Ovary (tissue), 9 donors: ENCODE results near the gene STUB1. TPM values are rescaled to one million over a fixed set of nuclear protein-coding genes. Genes with fewer than 3 reads are reported as not detected.

ENCODE experiments used
- DNase-seq, 5 donors: peaks; one replicate each; pipeline ENCODE4 v3.0.0-alpha.2; 2019 to 2020
- H3K27ac ChIP-seq, 2 donors: fragments of 200-600 bp; one replicate each; pipeline versions ENCODE4 v1.5.1 to v1.8.0; 2019 to 2022
- H3K27me3 ChIP-seq: fragments of 200-600 bp; one replicate; pipeline ENCODE4 v1.8.0; 2022
- H3K36me3 ChIP-seq: fragments of 200-600 bp; sonication (generic); one replicate; pipeline ENCODE4 v1.5.1; 2019
- H3K4me1 ChIP-seq: one replicate; pipeline ENCODE4 v1.8.1; 2013; ENCODE audit warnings: mild to moderate bottlenecking, moderate library complexity; ENCODE audit not compliant: insufficient read depth
- H3K4me3 ChIP-seq: fragments of 200-600 bp; sonication (generic); one replicate; pipeline ENCODE4 v1.5.1; 2017
- H3K9me3 ChIP-seq, 2 donors: fragments of 200-600 bp in 1 of 2; sonication (generic) in 1 of 2; one replicate each; pipeline versions ENCODE4 v1.5.1 to v1.8.1; 2013 to 2019; ENCODE audit warnings: mild to moderate bottlenecking in 1 of 2, moderate library complexity in 1 of 2
- CTCF ChIP-seq, 3 donors: fragments of 450-650 bp in 2 of 3; fragments of 200-600 bp in 1 of 3; IDR thresholded peaks; one replicate each; pipeline versions ENCODE4 v1.5.1 to v1.8.0; 2016 to 2022; ENCODE audit warnings: antibody characterized with exemption in 3 of 3, mild to moderate bottlenecking in 1 of 3
- EP300 ChIP-seq: sonication (generic); formaldehyde crosslinking; IDR thresholded peaks from one replicate; pipeline ENCODE4 v1.6.1; 2017; ENCODE audit warnings: antibody characterized with exemption
- POLR2A ChIP-seq: fragments of 450-650 bp; IDR thresholded peaks from one replicate; pipeline ENCODE4 v1.6.1; 2017; ENCODE audit warnings: antibody characterized with exemption, mild to moderate bottlenecking, moderate library complexity
- WGBS, 3 donors: extraction: QIAGEN DNeasy Blood & Tissue Kit in 1 of 3; methylation state at CpG; one replicate each; pipeline versions ENCODE4 v1.1.5 to v1.1.7; 2013 to 2017; 5-methylcytosine and 5-hydroxymethylcytosine counted together
- intact Hi-C, 4 donors: fragments of 100-400 bp; cut with DNase I; formaldehyde crosslinking; loops; one replicate each; pipeline versions ENCODE4 v1.11.0 to v1.15.1; 2022 to 2023
- polyA plus RNA-seq, 2 donors: library from polyadenylated mRNA; stranded (reverse); fragments of 200-250 nt in 1 of 2; fragments of 350-450 nt in 1 of 2; fragmentation: Illumina TruSeq in 1 of 2; extraction: RNeasy Lipid Tissue Mini Kit (QIAGEN cat#74804) in 1 of 2; gene quantifications; one replicate each; pipeline ENCODE4 v1.2.3, GENCODE V29; 2013 to 2014
- total RNA-seq, 7 donors: library from RNA; depleted of rRNA in 2 of 7; stranded (reverse); fragments of >200 nt in 2 of 7; fragmentation: NEBNext Ultra II Directional in 3 of 7; extraction: Animal tissue kit (Norgen Biotek cat#: 25700) in 3 of 7; gene quantifications; one replicate each; pipeline versions ENCODE4 v1.1.0 to v1.2.4, GENCODE V29; 2016 to 2023
- donor health status: DM: no; HTN: no; CAD: no; lungs with moderate emphysema.
- donor health status: DM: no; HTN: no; CAD: no.
- donor health status: Bipolar disorder and iron deficiency.
- donor health status: DM: yes; HTN: yes; CAD: no.
- donor health status: DM: no; HTN: no; CAD: no.
- donor health status: DM: yes; HTN: yes; CAD: no.

STUB1 gene
- total and polyA plus RNA-seq, 9 donors, result 20.1 to 115 (median 102) TPM

GRCh38 chr16:660132-660458 lies 20.1 kb upstream of the STUB1 start:
- intact Hi-C loops, result loop anchor here in 2 of 4 donors (5.0 to 10.0 kb wide), 3 partner anchors 78 to 275 kb away; partner anchors contain the start of gene PGAP6 (in 1 of the 2)
- Histone ChIP-seq H3K27ac (peak overlapping the region; percentile 66 to 74), H3K4me1 (peaks cover 5% of the 10 kb centered on the region), H3K36me3 (no peaks in the 10 kb centered on the region), H3K4me3 (no peak overlapping the region), H3K9me3 (no peaks in the 10 kb centered on the region), H3K27me3 (no peaks in the 10 kb centered on the region)
- 53 to 62% (median 58%) methylated on average over 6 of the region's 6 CpGs for WGBS, 3 donors
- TF ChIP-seq CTCF (IDR thresholded peaks at IDR 0.05) (no peak), EP300 (no peak), POLR2A (no peak)
- DNase-seq, result peak in 1 of 5 donors; percentile 58

DNA sequence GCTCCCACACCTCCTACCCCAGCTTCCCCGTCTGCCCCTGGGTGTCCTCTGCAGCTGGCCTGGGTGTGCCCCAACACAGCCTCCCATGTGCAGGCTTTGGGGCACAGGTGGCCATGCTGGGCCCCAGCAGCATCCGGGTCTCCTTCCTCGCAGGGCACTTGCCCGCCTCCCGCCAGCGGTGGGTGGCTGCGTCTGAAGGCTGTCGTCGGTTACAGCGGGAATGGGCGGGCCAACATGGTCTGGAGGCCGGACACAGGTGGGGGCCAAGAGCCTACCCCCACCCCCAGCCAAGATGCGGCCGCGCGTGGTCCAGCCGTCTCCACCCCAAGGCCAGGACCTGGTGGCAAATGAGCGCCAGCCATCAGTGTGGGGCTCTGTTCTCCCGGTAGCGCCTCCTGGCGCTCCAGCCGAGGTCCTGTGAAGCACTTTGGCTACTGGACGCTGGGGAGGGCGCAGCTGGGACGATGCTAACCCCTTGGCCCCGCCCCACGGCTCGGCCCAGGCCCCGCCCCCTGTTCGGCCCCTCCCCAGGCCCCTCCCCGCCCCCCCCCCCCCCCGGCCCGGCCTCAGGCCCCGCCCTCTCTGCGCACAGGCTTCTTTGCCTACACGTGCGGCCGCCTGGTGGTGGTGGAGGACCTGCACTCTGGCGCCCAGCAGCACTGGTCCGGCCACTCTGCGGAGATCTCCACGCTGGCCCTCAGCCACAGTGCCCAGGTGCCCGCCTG lies 19.6 kb upstream of the STUB1 start:
- peak overlapping the region; percentile 66 to 74 for H3K27ac ChIP-seq
- H3K4me3 ChIP-seq, result no peak overlapping the region
- H3K27me3 ChIP-seq, result no peaks in the 10 kb centered on the region
- peaks cover 5% of the 10 kb centered on the region for H3K4me1 ChIP-seq
- DNase-seq, result peak; percentile 88 to 95 (median 91)
- H3K36me3 ChIP-seq, result no peaks in the 10 kb centered on the region
- no peak for TF ChIP-seq EP300
- peak; percentile 35 to 75 (median 73) for TF ChIP-seq CTCF (IDR thresholded peaks at IDR 0.05)
- TF ChIP-seq POLR2A, result no peak
- intact Hi-C loops, result loop anchor here in 2 of 4 donors (5.0 to 10.0 kb wide), 3 partner anchors 78 to 276 kb away; partner anchors contain the start of gene PGAP6 (in 1 of the 2)
- H3K9me3 ChIP-seq, result no peaks in the 10 kb centered on the region
- WGBS, 3 donors, result 6 to 28% (median 8%) methylated on average over 28 to 41 of the region's 43 CpGs

DNA sequence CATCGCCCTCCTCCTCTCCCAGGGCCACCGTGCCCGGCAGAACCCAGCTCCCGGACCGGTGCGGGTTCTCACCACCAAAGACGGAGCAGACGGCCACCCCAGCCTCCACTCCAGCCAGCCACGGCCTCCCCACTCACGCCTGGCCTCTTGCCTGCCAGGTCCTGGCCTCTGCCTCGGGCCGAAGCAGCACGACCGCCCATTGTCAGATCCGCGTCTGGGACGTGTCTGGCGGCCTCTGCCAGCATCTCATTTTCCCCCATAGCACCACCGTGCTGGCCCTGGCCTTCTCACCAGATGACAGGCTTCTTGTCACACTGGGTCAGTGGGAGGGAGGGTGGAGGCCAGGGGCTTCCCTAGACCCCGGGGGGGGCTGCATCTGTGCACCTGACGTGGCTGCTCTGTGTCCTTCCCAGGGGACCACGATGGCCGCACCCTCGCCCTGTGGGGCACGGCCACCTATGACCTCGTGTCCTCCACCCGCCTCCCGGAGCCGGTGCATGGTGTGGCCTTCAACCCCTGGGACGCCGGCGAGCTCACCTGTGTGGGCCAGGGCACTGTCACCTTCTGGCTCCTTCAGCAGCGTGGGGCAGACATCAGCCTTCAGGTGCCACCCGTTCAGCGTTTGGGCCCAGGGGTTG lies 18.9 kb upstream of the STUB1 start:
- H3K9me3 ChIP-seq, result no peaks in the 10 kb centered on the region
- intact Hi-C loops, result loop anchor here in 2 of 4 donors (5.0 to 10.0 kb wide), 3 partner anchors 79 to 277 kb away; partner anchors contain the start of gene PGAP6 (in 1 of the 2)
- H3K4me3 ChIP-seq, result no peak overlapping the region
- H3K36me3 ChIP-seq, result no peaks in the 10 kb centered on the region
- no peak overlapping the region for H3K27ac ChIP-seq
- peak in 1 of 5 donors; percentile 60 for DNase-seq
- TF ChIP-seq POLR2A, result no peak
- peak in 1 of 3 donors; percentile 62 for TF ChIP-seq CTCF (IDR thresholded peaks at IDR 0.05)
- H3K4me1 ChIP-seq, result peaks cover 5% of the 10 kb centered on the region
- no peaks in the 10 kb centered on the region for H3K27me3 ChIP-seq
- WGBS, 3 donors, result 46 to 51% (median 48%) methylated on average over 29 to 35 of the region's 35 CpGs

DNA sequence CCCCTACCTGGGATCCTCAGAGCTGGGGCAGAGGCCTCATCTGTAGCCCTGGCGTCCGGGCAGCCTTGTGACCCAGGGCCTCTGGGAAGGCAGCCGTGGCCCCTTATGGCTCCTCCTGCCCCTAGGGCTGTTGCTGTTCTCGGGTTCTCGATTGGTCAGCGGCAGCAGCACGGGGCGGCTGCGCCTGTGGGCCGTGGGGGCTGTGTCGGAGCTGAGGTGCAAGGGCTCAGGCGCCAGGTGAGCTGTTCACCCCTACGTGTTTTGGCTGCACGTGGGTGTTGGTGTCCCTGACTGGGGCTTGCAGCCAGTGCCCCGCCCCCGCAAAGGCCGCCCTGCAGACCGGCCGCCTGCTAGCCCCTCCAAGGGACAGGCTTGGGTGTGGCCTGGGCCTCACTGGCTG lies 18.1 kb upstream of the STUB1 start:
- Histone ChIP-seq H3K36me3 (no peaks in the 10 kb centered on the region), H3K27me3 (no peaks in the 10 kb centered on the region), H3K4me1 (peaks cover 5% of the 10 kb centered on the region), H3K4me3 (no peak overlapping the region), H3K27ac (no peak overlapping the region), H3K9me3 (no peaks in the 10 kb centered on the region)
- intact Hi-C loops, result loop anchor here in 2 of 4 donors (5.0 to 10.0 kb wide), 3 partner anchors 80 to 277 kb away; partner anchors contain the start of gene PGAP6 (in 1 of the 2)
- peak in 1 of 5 donors; percentile 43 for DNase-seq
- TF ChIP-seq CTCF (IDR thresholded peaks at IDR 0.05) (no peak), EP300 (no peak), POLR2A (no peak)
- 87 to 89% (median 87%) methylated on average over 15 to 19 of the region's 19 CpGs for WGBS, 3 donors
